Esophagus (tissue), 2 donors: Measurements from ENCODE around the gene GLB1L2. TPM values are rescaled to one million over a fixed set of nuclear protein-coding genes. Genes with fewer than 3 reads are reported as not detected.

Source experiments
- polyA plus RNA-seq, 2 donors: library from polyadenylated mRNA; stranded (reverse); fragments of 200-250 nt; gene quantifications; one replicate each; pipeline ENCODE4 v1.2.3, GENCODE V29; 2013
- donor health status: healthy with polysubstance abuse.
- donor health status: Bipolar disorder and iron deficiency.

Gene GLB1L2
- polyA plus RNA-seq, 2 donors = 2.4 to 3.2 TPM

Other genes starting within 250 kb of the GLB1L2 start
- gene NCAPD3, start 108.0 kb upstream of the GLB1L2 start, polyA plus RNA-seq = 1 to 10 TPM; 4.7 to 8.9 TPM
- 10 to 100 TPM; 13.0 to 17.7 TPM for gene VPS26B, start 107.3 kb upstream of the GLB1L2 start, polyA plus RNA-seq
- 10 to 100 TPM; 22.0 to 26.8 TPM for gene THYN1, start 78.6 kb upstream of the GLB1L2 start, polyA plus RNA-seq
- 10 to 100 TPM; 13.9 to 15.2 TPM for gene ACAD8, start 78.4 kb upstream of the GLB1L2 start, polyA plus RNA-seq
- under 1 TPM; 0.04 to 0.08 TPM for gene GLB1L3, start 55.6 kb upstream of the GLB1L2 start, polyA plus RNA-seq
- gene B3GAT1, start 80.3 kb downstream of the GLB1L2 start, polyA plus RNA-seq = under 1 TPM; 0.02 to 0.10 TPM